ENCODE data around the gene MAST4.

GRCh38 chr5:66602621-66603020 lies 6.4 kb downstream of the MAST4 start:
- TF ChIP-seq, protein P1, sequence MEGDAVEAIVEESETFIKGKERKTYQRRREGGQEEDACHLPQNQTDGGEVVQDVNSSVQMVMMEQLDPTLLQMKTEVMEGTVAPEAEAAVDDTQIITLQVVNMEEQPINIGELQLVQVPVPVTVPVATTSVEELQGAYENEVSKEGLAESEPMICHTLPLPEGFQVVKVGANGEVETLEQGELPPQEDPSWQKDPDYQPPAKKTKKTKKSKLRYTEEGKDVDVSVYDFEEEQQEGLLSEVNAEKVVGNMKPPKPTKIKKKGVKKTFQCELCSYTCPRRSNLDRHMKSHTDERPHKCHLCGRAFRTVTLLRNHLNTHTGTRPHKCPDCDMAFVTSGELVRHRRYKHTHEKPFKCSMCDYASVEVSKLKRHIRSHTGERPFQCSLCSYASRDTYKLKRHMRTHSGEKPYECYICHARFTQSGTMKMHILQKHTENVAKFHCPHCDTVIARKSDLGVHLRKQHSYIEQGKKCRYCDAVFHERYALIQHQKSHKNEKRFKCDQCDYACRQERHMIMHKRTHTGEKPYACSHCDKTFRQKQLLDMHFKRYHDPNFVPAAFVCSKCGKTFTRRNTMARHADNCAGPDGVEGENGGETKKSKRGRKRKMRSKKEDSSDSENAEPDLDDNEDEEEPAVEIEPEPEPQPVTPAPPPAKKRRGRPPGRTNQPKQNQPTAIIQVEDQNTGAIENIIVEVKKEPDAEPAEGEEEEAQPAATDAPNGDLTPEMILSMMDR (optimal IDR thresholded peaks at IDR 0.05 in 1 of 3, IDR thresholded peaks at IDR 0.05 in 1 of 3, conservative IDR thresholded peaks at IDR 0.05 in 1 of 3; ENCODE audit: extremely low read depth in 1 of 3, insufficient read depth in 2 of 3, low read length in 3 of 3), result no peak
- TF ChIP-seq EZH2 (IDR thresholded peaks at IDR 0.05; ENCODE audit: low read length), result no peak

Data from keratinocyte (primary cell).